PC-9 (cell line): Measurements from ENCODE around the gene NRIP1. TPM values are rescaled to one million over a fixed set of nuclear protein-coding genes. Genes with fewer than 3 reads are reported as not detected.

Experiments
- BruUV-seq: library from RNA; stranded (reverse); fragments of 400-500 nt; replicated peaks from 2 replicates; lab custom pipeline; 2021; lab: Mats Ljungman, UMichigan
- CTCF ChIA-PET: fragments of 300-600 bp; sonication (Branson Sonifier 250); formaldehyde crosslinking; loops from one replicate; lab custom pipeline; 2022; ENCODE audit warnings: antibody characterized with exemption; lab: Charles Lee
- POLR2A ChIA-PET: fragments of 300-600 bp; sonication (Branson Sonifier 250); formaldehyde crosslinking; loops from one replicate; lab custom pipeline; 2022; ENCODE audit warnings: antibody characterized with exemption; ENCODE audit not compliant: unreplicated experiment; lab: Charles Lee
- DNase-seq, 2 experiments: peaks; one replicate each; pipeline versions ENCODE4 v3.0.0 to v3.0.0-alpha.2; 2015 to 2022; ENCODE audit warnings: mixed read lengths in 1 of 2
- H2AFZ ChIP-seq: fragments of 200-600 bp; sonication (generic); 2 replicates; pipeline ENCODE4 v1.8.1; 2017; ENCODE audit warnings: antibody characterized with exemption
- H3F3A ChIP-seq: fragments of 200-600 bp; sonication (generic); 2 replicates; pipeline ENCODE4 v1.8.1; 2017; ENCODE audit warnings: antibody characterized with exemption, mild to moderate bottlenecking, low read depth; ENCODE audit not compliant: insufficient read depth
- H3K27ac ChIP-seq: fragments of 200-600 bp; sonication (generic); 2 replicates; pipeline ENCODE4 v1.6.1; 2016; ENCODE audit warnings: mixed run types
- H3K27me3 ChIP-seq: fragments of 200-600 bp; sonication (generic); 2 replicates; pipeline ENCODE4 v1.6.1; 2016; ENCODE audit warnings: low read depth, mixed run types; ENCODE audit not compliant: insufficient read depth
- H3K36me3 ChIP-seq: fragments of 200-600 bp; sonication (generic); 2 replicates; pipeline ENCODE4 v1.6.1; 2016; ENCODE audit warnings: low read depth, mixed run types
- H3K4me1 ChIP-seq: fragments of 200-600 bp; sonication (generic); replicated peaks from 2 replicates; pipeline ENCODE4 v1.6.1; 2016; ENCODE audit warnings: mixed run types; ENCODE audit not compliant: insufficient read depth
- H3K4me2 ChIP-seq: fragments of 200-600 bp; sonication (generic); 2 replicates; pipeline ENCODE4 v1.6.1; 2017; ENCODE audit warnings: mixed run types
- H3K4me3 ChIP-seq: fragments of 200-600 bp; sonication (generic); 2 replicates; pipeline ENCODE4 v1.6.1; 2016; ENCODE audit warnings: mixed run types
- H3K79me2 ChIP-seq: fragments of 200-600 bp; sonication (generic); 2 replicates; pipeline ENCODE4 v1.6.1; 2017; ENCODE audit warnings: low read depth, mixed run types
- H3K9me2 ChIP-seq: fragments of 200-600 bp; sonication (generic); 2 replicates; pipeline ENCODE4 v1.8.1; 2017; ENCODE audit warnings: mild to moderate bottlenecking; ENCODE audit not compliant: insufficient read depth
- H3K9me3 ChIP-seq: fragments of 200-600 bp; sonication (generic); 2 replicates; pipeline ENCODE4 v1.8.1; 2016; ENCODE audit warnings: low read depth; ENCODE audit not compliant: insufficient read depth
- H4K20me1 ChIP-seq: fragments of 200-600 bp; sonication (generic); 2 replicates; pipeline ENCODE4 v1.8.1; 2017; ENCODE audit not compliant: insufficient read depth
- EZH2 ChIP-seq: fragments of 200-600 bp; sonication (generic); IDR thresholded peaks from 2 replicates; pipeline ENCODE4 v1.8.0; 2017; ENCODE audit warnings: antibody characterized with exemption, low read depth
- intact Hi-C: fragments of 100-400 bp; cut with micrococcal nuclease; formaldehyde crosslinking; loops from one replicate; pipeline ENCODE4 v1.10.0; 2022; ENCODE audit not compliant: unreplicated experiment
- total RNA-seq: library from RNA; stranded (reverse); gene quantifications from 2 replicates; pipeline ENCODE4 v1.2.3, GENCODE V29; 2021
- TF ChIP-seq, protein P1 (sequence below): fragments of 200-600 bp; sonication (generic); conservative IDR thresholded peaks from 2 replicates; pipeline ENCODE4 v1.6.1; 2017; ENCODE audit warnings: mixed run types, antibody characterized with exemption, mild to moderate bottlenecking, moderate library complexity

Gene NRIP1
- total RNA-seq, 1 experiment from 2014 or later: 33.0 TPM

DNA sequence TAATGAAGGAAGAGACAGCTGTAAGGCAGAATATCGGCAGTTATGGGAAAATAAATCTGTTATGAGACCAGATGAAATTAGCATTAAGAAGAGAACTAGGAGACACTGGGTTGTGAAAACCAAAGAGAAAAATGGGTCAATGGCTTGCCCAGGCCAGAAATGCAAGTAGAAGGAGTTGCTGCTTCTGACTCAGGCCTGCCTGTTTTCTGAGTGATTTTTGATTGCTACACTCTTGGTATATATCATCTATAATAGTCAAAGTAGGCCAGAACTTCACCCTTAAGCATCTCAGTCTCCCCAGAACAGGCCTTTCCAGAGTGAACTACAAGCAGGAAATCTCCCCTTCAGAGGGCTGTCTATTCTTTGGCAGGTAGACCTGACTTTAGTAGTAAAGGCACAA is 107.0 kb downstream of the NRIP1 start:
- ChIA-PET CTCF (no interaction called here), POLR2A (no interaction called here)
- no peaks in the 10 kb centered on the region for H3K27me3 ChIP-seq
- no peak for DNase-seq
- H3K4me3 ChIP-seq: no peak overlapping the region
- H3K36me3 ChIP-seq: peaks cover 7% of the 10 kb centered on the region
- H3K4me2 ChIP-seq: no peak overlapping the region
- H3K27ac ChIP-seq: peak overlapping the region; percentile 54
- H3K9me2 ChIP-seq: no peaks in the 10 kb centered on the region
- peaks cover 46% of the 10 kb centered on the region; the same call in 1 of the 2 replicates for H3F3A ChIP-seq
- no TSS peak for BruUV-seq
- intact Hi-C loops: loop anchor here (2.0 to 5.0 kb wide), 3 partner anchors 41 to 104 kb away; partner anchors contain the start of gene NRIP1
- TF ChIP-seq, protein P1, sequence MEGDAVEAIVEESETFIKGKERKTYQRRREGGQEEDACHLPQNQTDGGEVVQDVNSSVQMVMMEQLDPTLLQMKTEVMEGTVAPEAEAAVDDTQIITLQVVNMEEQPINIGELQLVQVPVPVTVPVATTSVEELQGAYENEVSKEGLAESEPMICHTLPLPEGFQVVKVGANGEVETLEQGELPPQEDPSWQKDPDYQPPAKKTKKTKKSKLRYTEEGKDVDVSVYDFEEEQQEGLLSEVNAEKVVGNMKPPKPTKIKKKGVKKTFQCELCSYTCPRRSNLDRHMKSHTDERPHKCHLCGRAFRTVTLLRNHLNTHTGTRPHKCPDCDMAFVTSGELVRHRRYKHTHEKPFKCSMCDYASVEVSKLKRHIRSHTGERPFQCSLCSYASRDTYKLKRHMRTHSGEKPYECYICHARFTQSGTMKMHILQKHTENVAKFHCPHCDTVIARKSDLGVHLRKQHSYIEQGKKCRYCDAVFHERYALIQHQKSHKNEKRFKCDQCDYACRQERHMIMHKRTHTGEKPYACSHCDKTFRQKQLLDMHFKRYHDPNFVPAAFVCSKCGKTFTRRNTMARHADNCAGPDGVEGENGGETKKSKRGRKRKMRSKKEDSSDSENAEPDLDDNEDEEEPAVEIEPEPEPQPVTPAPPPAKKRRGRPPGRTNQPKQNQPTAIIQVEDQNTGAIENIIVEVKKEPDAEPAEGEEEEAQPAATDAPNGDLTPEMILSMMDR: no peak
- TF ChIP-seq EZH2: no peak
- H4K20me1 ChIP-seq: no peaks in the 10 kb centered on the region
- peaks cover 7% of the 10 kb centered on the region; the same call in 1 of the 2 replicates for H3K79me2 ChIP-seq
- peaks cover 31% of the 10 kb centered on the region for H3K4me1 ChIP-seq
- no peak overlapping the region for H2AFZ ChIP-seq
- no peaks in the 10 kb centered on the region for H3K9me3 ChIP-seq

DNA sequence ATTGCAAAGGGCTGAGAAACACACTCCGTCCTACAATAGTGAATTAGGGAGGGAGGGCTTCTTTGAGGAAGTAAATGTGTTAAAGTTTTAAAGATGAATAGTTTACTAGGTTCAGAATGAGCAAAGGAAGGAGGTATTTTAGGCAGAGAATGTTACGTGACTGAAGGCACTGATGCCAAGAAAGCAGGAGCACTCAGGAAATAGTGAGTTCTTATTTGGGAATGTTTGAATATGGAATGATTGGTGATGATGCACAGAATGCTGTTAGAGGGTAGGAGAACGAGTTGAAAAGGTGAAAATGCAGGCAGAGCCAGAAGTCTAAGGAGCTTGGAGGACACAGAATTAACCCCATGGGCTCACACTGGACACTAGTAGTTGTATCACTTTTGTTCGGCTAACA is 108.0 kb downstream of the NRIP1 start:
- peak; percentile 4 to 66 for DNase-seq
- peak overlapping the region; percentile 54 for H3K27ac ChIP-seq
- H3K27me3 ChIP-seq: no peaks in the 10 kb centered on the region
- peaks cover 31% of the 10 kb centered on the region for H3K4me1 ChIP-seq
- H3K9me3 ChIP-seq: no peaks in the 10 kb centered on the region
- peaks cover 46% of the 10 kb centered on the region; the same call in 1 of the 2 replicates for H3F3A ChIP-seq
- H3K79me2 ChIP-seq: no peaks in the 10 kb centered on the region
- no peaks in the 10 kb centered on the region for H4K20me1 ChIP-seq
- TF ChIP-seq EZH2: no peak
- TF ChIP-seq, protein P1: no peak
- no peaks in the 10 kb centered on the region for H3K9me2 ChIP-seq
- H3K36me3 ChIP-seq: peaks cover 6% of the 10 kb centered on the region; the same call in 1 of the 2 replicates
- H3K4me3 ChIP-seq: no peak overlapping the region
- CTCF ChIA-PET: no interaction called here
- intact Hi-C loops: loop anchor here (1.0 to 5.0 kb wide), 4 partner anchors 40 to 105 kb away; partner anchors contain the start of gene NRIP1
- H3K4me2 ChIP-seq: peak overlapping the region; percentile 20; the same call in 1 of the 2 replicates
- no TSS peak for BruUV-seq
- POLR2A ChIA-PET: no interaction called here
- H2AFZ ChIP-seq: no peak overlapping the region

DNA sequence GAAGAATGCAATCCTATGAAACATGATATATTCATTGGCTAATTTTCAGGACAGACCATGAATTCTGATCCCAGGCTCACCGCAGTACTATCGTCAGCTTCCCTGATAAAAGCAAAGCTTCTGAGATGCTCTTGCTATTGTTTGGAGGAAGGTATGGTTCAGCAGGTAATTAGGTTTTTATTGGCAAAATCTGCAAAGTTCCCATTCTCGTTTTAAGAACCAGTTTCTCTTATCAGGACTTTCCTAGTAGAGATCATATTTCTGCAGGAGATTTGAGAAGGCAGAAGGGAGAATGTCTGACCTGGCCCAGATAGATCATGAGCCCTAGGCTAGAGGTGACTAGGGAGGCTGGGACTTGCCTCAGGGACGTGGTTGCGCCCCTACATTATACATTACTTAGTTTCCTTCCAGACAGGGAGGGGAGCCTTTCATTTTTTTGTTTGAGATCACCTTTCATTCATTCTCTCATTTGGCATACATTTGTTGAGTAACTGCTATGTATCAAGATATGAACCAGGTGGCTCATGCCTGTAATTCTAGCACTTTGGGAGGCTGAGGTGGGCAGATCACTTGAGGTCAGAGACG is 108.8 kb downstream of the NRIP1 start:
- peaks cover 31% of the 10 kb centered on the region for H3K4me1 ChIP-seq
- H3K4me3 ChIP-seq: no peak overlapping the region
- no TSS peak for BruUV-seq
- no peaks in the 10 kb centered on the region for H4K20me1 ChIP-seq
- no peaks in the 10 kb centered on the region for H3K79me2 ChIP-seq
- no peak for TF ChIP-seq EZH2
- TF ChIP-seq, protein P1: no peak
- peak; percentile 54 to 86 for DNase-seq
- peak overlapping the region; percentile 25; the same call in 1 of the 2 replicates for H3K4me2 ChIP-seq
- no peaks in the 10 kb centered on the region for H3K27me3 ChIP-seq
- peaks cover 46% of the 10 kb centered on the region; the same call in 1 of the 2 replicates for H3F3A ChIP-seq
- H3K9me2 ChIP-seq: no peaks in the 10 kb centered on the region
- ChIA-PET CTCF (no interaction called here), POLR2A (interaction anchor here (0.6 kb wide), 1 partner anchor 41 kb away, joined by 17 read pairs; no protein-coding TSS in a partner anchor)
- H2AFZ ChIP-seq: no peak overlapping the region
- intact Hi-C loops: loop anchor here (1.0 to 5.0 kb wide), 4 partner anchors 39 to 106 kb away; partner anchors contain the start of gene NRIP1
- no peaks in the 10 kb centered on the region for H3K36me3 ChIP-seq
- H3K9me3 ChIP-seq: no peaks in the 10 kb centered on the region
- peak overlapping the region; percentile 54 for H3K27ac ChIP-seq
